ENCODE results near the gene TTC4. TPM values are rescaled to one million over a fixed set of nuclear protein-coding genes. Genes with fewer than 3 reads are reported as not detected.

TTC4 gene
- total RNA-seq, 4 donors from 2014 or later, result 11.2 to 38.6 (median 14.3) TPM

DNA sequence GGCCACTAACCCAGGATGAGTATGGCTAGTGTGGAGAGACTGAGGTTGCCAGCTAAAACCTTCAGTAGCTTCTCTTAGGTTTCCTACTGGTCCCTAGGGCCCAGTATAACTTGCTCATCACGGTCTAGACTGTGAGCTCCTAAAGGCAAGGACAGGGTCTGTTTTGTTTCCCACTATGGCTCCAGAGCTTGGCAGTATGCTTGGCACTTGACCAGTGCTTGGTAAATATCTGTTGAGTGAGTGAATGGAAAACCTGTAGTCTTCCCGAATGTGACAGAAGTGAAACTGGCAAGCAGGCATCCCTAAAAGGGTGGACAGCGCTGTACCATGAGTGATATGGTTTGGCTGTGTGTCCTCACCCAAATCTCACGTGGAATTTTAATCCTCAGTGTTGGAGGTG, 61.8 kb downstream of the TTC4 start:
- no peaks in the 10 kb centered on the region for H3K36me3 ChIP-seq
- H3K27me3 ChIP-seq, result peaks cover 35% of the 10 kb centered on the region
- peaks cover 0 to 8% (median 0%) of the 10 kb centered on the region in 3 donors for H3K4me1 ChIP-seq
- H3K4me3 ChIP-seq, result no peak overlapping the region
- no peak for ATAC-seq
- no peak for TF ChIP-seq EP300 (IDR thresholded peaks at IDR 0.05)
- peak; percentile 38 for TF ChIP-seq POLR2AphosphoS5 (IDR thresholded peaks at IDR 0.05)
- TF ChIP-seq, protein P1, sequence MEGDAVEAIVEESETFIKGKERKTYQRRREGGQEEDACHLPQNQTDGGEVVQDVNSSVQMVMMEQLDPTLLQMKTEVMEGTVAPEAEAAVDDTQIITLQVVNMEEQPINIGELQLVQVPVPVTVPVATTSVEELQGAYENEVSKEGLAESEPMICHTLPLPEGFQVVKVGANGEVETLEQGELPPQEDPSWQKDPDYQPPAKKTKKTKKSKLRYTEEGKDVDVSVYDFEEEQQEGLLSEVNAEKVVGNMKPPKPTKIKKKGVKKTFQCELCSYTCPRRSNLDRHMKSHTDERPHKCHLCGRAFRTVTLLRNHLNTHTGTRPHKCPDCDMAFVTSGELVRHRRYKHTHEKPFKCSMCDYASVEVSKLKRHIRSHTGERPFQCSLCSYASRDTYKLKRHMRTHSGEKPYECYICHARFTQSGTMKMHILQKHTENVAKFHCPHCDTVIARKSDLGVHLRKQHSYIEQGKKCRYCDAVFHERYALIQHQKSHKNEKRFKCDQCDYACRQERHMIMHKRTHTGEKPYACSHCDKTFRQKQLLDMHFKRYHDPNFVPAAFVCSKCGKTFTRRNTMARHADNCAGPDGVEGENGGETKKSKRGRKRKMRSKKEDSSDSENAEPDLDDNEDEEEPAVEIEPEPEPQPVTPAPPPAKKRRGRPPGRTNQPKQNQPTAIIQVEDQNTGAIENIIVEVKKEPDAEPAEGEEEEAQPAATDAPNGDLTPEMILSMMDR (IDR thresholded peaks at IDR 0.05), result no peak
- TF ChIP-seq POLR2A (IDR thresholded peaks at IDR 0.05), result no peak
- 41% methylated on average over 4 of the region's 4 CpGs; no CpG with 5 or more reads in 1 of the 2 donors for WGBS, 2 donors (ENCODE audit: low coverage in 1 of 2)
- H3K9me3 ChIP-seq, result no peaks in the 10 kb centered on the region
- H3K27ac ChIP-seq, result no peak overlapping the region

DNA sequence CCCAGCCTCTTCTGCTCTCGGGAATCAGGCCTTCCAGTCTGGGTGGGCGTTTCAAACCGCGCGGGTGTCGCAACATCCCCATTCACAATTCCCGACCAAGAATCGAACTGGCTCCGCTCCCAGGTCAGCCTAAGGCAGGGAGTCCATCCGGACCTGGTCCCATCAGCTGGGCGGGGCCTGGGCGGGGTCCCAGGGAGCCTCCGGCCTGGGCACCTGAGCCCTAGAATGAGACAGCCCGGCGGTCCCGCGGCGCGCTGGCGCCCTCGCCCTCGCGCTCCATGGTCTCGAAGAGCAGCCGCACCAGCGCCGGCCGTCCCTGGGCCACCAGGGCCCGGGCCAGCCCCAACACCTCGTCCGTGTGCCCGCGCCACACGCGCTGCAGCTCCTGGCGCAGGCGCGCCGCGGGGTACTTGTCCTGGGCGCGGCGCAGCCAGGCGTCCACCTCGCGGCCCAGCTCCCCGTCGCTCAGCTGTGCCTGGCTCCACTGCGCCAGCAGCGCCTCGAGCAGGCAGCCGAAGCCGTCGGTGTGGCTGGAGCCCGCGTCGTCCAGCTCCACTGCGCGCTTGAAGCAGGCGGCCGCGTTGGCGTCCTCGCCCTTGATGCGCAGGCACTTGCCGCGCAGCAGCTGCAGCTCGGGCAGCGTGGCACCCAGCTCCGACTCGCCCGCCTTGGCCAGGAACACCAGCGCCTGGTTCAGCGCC, 65.5 kb downstream of the TTC4 start:
- ATAC-seq, result no peak

DNA sequence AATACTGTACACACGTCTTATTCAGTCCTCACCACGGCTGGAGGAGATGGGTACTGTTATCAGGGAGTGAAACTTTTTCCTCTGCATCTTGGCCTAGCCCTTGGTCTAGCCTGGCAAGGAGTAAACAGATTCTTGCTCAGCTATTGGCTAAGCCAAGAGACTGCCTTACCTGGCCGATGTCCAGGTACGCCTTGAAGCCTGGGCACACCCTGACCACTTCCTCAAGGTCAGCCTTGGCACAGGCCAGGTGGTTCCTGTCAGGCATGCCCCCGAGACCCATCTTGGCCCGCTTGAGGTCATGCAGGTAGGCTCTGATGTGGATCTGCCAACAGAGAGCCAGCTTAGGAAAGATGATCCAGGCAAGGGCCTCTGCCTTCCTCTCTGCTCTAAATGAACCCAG, 66.5 kb downstream of the TTC4 start:
- no peak for TF ChIP-seq POLR2A (IDR thresholded peaks at IDR 0.05)
- TF ChIP-seq EP300 (IDR thresholded peaks at IDR 0.05), result no peak
- no peak for TF ChIP-seq POLR2AphosphoS5 (IDR thresholded peaks at IDR 0.05)
- TF ChIP-seq, protein P1 (IDR thresholded peaks at IDR 0.05), result no peak
- ATAC-seq, result no peak
- WGBS, 2 donors (ENCODE audit: low coverage in 1 of 2), result 50 to 69% methylated on average over 2 of the region's 6 CpGs

More for the DNA sequence above, 65.5 kb downstream of the TTC4 start:
- H3K27ac ChIP-seq, result no peak overlapping the region
- no peak overlapping the region for H3K4me3 ChIP-seq
- TF ChIP-seq POLR2AphosphoS5 (IDR thresholded peaks at IDR 0.05), result no peak
- TF ChIP-seq EP300 (IDR thresholded peaks at IDR 0.05), result no peak
- TF ChIP-seq, protein P1 (IDR thresholded peaks at IDR 0.05), result no peak
- TF ChIP-seq POLR2A (IDR thresholded peaks at IDR 0.05), result no peak
- peaks cover 0 to 8% (median 0%) of the 10 kb centered on the region in 3 donors for H3K4me1 ChIP-seq
- 4% methylated on average over 4 of the region's 74 CpGs; no CpG with 5 or more reads in 1 of the 2 donors for WGBS, 2 donors (ENCODE audit: low coverage in 1 of 2)
- no peaks in the 10 kb centered on the region for H3K36me3 ChIP-seq
- H3K9me3 ChIP-seq, result no peaks in the 10 kb centered on the region
- peaks cover 34% of the 10 kb centered on the region for H3K27me3 ChIP-seq

DNA sequence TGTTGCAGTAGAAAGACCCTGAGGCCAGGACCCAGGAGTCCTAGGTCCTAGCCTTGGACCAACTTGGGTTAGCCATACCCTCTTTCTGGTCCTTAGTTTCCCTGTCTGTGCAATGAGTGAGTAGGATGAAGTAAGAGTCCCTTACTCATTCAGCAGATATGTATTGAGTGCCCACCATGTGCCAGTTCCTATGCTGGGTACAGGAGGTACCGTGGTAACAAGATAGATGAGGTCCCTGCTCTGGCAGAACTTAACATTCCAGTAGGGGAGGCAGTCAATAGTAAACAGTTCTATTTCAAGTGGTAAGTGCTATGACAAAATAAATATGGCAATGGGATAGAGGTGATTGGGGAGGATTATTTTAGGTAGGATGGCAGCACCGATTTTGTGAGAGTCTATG, 66.9 kb downstream of the TTC4 start:
- ATAC-seq, result no peak
- H3K4me1 ChIP-seq, result peaks cover 0 to 8% (median 0%) of the 10 kb centered on the region in 3 donors
- H3K9me3 ChIP-seq, result no peaks in the 10 kb centered on the region
- TF ChIP-seq POLR2A (IDR thresholded peaks at IDR 0.05) (no peak), EP300 (IDR thresholded peaks at IDR 0.05) (no peak), POLR2AphosphoS5 (IDR thresholded peaks at IDR 0.05) (no peak)
- TF ChIP-seq, protein P1 (IDR thresholded peaks at IDR 0.05), result no peak
- 25 to 82% methylated on average over 1 to 2 of the region's 2 CpGs for WGBS, 2 donors (ENCODE audit: low coverage in 1 of 2)
- H3K27me3 ChIP-seq, result peaks cover 47% of the 10 kb centered on the region
- no peak overlapping the region for H3K4me3 ChIP-seq
- H3K27ac ChIP-seq, result no peak overlapping the region
- H3K36me3 ChIP-seq, result no peaks in the 10 kb centered on the region

More for the DNA sequence above, 66.5 kb downstream of the TTC4 start:
- Histone ChIP-seq H3K27me3 (peaks cover 42% of the 10 kb centered on the region), H3K9me3 (no peaks in the 10 kb centered on the region), H3K4me1 (peaks cover 0 to 8% (median 0%) of the 10 kb centered on the region in 3 donors), H3K36me3 (no peaks in the 10 kb centered on the region), H3K27ac (no peak overlapping the region), H3K4me3 (no peak overlapping the region)

DNA sequence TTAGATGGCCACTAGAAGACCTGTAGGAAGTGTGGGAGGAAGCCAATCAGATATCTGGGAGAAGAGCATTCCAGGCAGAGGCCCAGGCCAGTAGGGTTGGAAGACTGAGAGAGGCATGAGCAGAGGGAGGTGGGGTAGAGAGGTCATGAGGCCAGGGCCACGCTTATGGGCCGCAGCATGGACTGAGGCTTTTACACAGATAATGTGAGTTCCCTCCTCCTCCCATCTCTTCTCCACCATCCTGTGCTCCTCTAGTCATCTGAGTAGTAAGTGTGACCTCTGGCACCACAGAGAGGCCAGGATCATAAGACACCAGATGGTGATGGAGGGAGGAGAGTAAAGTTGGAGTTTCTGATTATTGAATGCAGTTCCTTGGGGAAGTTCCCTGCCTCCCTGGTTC, 68.4 kb downstream of the TTC4 start:
- H3K4me1 ChIP-seq, result peaks cover 0 to 8% (median 0%) of the 10 kb centered on the region in 3 donors
- WGBS, 2 donors (ENCODE audit: low coverage in 1 of 2), result 58 to 60% methylated on average over 2 of the region's 2 CpGs
- H3K36me3 ChIP-seq, result no peaks in the 10 kb centered on the region
- no peaks in the 10 kb centered on the region for H3K9me3 ChIP-seq
- H3K4me3 ChIP-seq, result no peak overlapping the region
- H3K27ac ChIP-seq, result no peak overlapping the region
- no peak for TF ChIP-seq POLR2A (IDR thresholded peaks at IDR 0.05)
- no peak for TF ChIP-seq EP300 (IDR thresholded peaks at IDR 0.05)
- TF ChIP-seq, protein P1 (IDR thresholded peaks at IDR 0.05), result no peak
- no peak for TF ChIP-seq POLR2AphosphoS5 (IDR thresholded peaks at IDR 0.05)
- H3K27me3 ChIP-seq, result peaks cover 55% of the 10 kb centered on the region
- ATAC-seq, result no peak
